Adrenal gland (tissue), 12 donors: ENCODE data around the gene TAF1B. TPM values are rescaled to one million over a fixed set of nuclear protein-coding genes. Genes with fewer than 3 reads are reported as not detected.
A peak's percentile ranks its signal among the peaks of the same experiment; 100 is the strongest.

Experiments used
- DNase-seq, 7 donors: peaks; one replicate each; pipeline ENCODE4 v3.0.0-alpha.2; 2019 to 2020
- H3K27ac ChIP-seq, 5 donors: fragments of 200-600 bp; sonication (generic) in 4 of 5; 1 replicate in 3 of 5; 2 replicates in 2 of 5; pipeline versions ENCODE4 v1.5.1 to v1.8.0; 2016 to 2020; ENCODE audit warnings: mild to moderate bottlenecking in 1 of 5
- H3K27me3 ChIP-seq: fragments of 200-600 bp; 2 replicates; pipeline ENCODE4 v1.8.0; 2021
- H3K36me3 ChIP-seq, 2 donors: fragments of 200-600 bp; replicated peaks in 1 of 2; 1 replicate in 1 of 2; 2 replicates in 1 of 2; pipeline versions ENCODE4 v1.5.1 to v1.8.0; 2018 to 2022
- H3K4me1 ChIP-seq, 2 donors: fragments of 200-600 bp; replicated peaks in 1 of 2; 1 replicate in 1 of 2; 2 replicates in 1 of 2; pipeline versions ENCODE4 v1.5.1 to v1.8.0; 2018 to 2021
- H3K4me3 ChIP-seq, 4 donors: fragments of 200-600 bp; sonication (generic) in 3 of 4; one replicate each; pipeline ENCODE4 v1.5.1; 2016 to 2018
- H3K9me3 ChIP-seq, 3 donors: fragments of 200-600 bp; sonication (generic) in 1 of 3; replicated peaks in 1 of 3; 1 replicate in 2 of 3; 2 replicates in 1 of 3; pipeline versions ENCODE4 v1.5.1 to v1.8.0; 2016 to 2021
- POLR2A ChIP-seq, 2 donors: fragments of 450-650 bp; IDR thresholded peaks; one replicate each; pipeline ENCODE4 v1.6.1; 2017; ENCODE audit warnings: antibody characterized with exemption in 2 of 2, mild to moderate bottlenecking in 2 of 2, moderate library complexity in 1 of 2
- WGBS, 4 donors: extraction: QIAGEN DNeasy Blood & Tissue Kit in 2 of 4; methylation state at CpG; one replicate each; pipeline versions ENCODE4 v1.1.5 to v1.1.7; 2013 to 2017; 5-methylcytosine and 5-hydroxymethylcytosine counted together
- intact Hi-C, 2 donors: fragments of 100-400 bp; cut with DNase I; formaldehyde crosslinking; loops; one replicate each; pipeline versions ENCODE4 v1.14.1 to v1.15.0; 2022 to 2023
- polyA plus RNA-seq, 3 donors: library from polyadenylated mRNA; stranded (reverse); fragments of 200-250 nt in 2 of 3; fragments of 350-450 nt in 1 of 3; fragmentation: Illumina TruSeq in 1 of 3; extraction: RNeasy Lipid Tissue Mini Kit (QIAGEN cat#74804) in 1 of 3; gene quantifications; one replicate each; pipeline ENCODE4 v1.2.3, GENCODE V29; 2013 to 2014
- total RNA-seq, 9 donors: library from RNA; depleted of rRNA in 4 of 9; stranded (reverse); fragments of >200 nt in 4 of 9; fragments of 120-200 nt in 1 of 9; fragmentation: NEBNext Ultra II Directional in 1 of 9; extraction: Animal tissue kit (Norgen Biotek cat#: 25700) in 1 of 9; gene quantifications; one replicate each; pipeline versions ENCODE4 v1.1.0 to v1.2.4, GENCODE V29; 2013 to 2023
- TF ChIP-seq, protein P1 (sequence below), 6 experiments: fragments of 450-650 bp in 4 of 6; fragments of 200-600 bp in 2 of 6; sonication (generic) in 1 of 6; IDR thresholded peaks; 1 replicate in 5 of 6; 2 replicates in 1 of 6; pipeline versions ENCODE4 v1.5.1 to v1.8.0; 2016 to 2021; ENCODE audit warnings: antibody characterized with exemption in 6 of 6, mild to moderate bottlenecking in 2 of 6, moderate library complexity in 1 of 6
- donor health status: healthy with polysubstance abuse.
- donor health status: Bipolar disorder and iron deficiency.
- donor health status: DM: yes; HTN: yes; CAD: no.
- donor health status: DM: no; HTN: no; CAD: no.
- donor health status: DM: no; HTN: no; CAD: no.
- donor health status: DM: yes; HTN: yes; CAD: no.

Gene TAF1B
- total and polyA plus RNA-seq, 12 donors = 3.1 to 21.6 (median 14.9) TPM

DNA sequence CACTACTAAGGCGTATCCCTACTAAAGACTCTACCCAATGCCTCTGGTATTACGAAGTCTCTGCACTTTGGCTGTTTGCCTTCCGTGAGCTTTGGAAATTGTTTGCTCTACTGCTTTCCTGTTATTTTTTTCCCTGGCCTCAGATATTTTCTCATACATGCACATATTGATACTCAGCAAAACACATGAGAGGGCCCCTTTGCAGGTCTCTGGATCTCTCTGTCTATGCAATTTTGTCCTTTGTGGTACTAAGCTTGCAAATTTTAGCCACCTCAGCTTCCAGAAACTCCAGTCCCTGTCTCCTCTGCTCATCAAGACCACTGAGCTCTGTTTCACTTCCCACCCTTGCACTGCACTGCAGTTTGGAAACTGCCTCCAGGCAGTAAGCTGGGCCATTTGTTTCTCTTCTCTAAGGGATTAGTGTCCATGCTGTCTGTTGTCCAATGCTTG is 46.6 kb downstream of the TAF1B start:
- no peak for DNase-seq
- Histone ChIP-seq H3K4me3 (no peak overlapping the region), H3K36me3 (no peaks in the 10 kb centered on the region), H3K27ac (no peak overlapping the region), H3K9me3 (peaks cover 0 to 8% (median 0%) of the 10 kb centered on the region in 3 donors), H3K27me3 (no peaks in the 10 kb centered on the region), H3K4me1 (peaks cover 0 to 7% of the 10 kb centered on the region in 2 donors)
- WGBS, 4 donors = 26 to 63% (median 45%) methylated on average over 3 of the region's 3 CpGs
- intact Hi-C loops = no loop called here
- TF ChIP-seq POLR2A (IDR thresholded peaks at IDR 0.05) = no peak
- TF ChIP-seq, protein P1, sequence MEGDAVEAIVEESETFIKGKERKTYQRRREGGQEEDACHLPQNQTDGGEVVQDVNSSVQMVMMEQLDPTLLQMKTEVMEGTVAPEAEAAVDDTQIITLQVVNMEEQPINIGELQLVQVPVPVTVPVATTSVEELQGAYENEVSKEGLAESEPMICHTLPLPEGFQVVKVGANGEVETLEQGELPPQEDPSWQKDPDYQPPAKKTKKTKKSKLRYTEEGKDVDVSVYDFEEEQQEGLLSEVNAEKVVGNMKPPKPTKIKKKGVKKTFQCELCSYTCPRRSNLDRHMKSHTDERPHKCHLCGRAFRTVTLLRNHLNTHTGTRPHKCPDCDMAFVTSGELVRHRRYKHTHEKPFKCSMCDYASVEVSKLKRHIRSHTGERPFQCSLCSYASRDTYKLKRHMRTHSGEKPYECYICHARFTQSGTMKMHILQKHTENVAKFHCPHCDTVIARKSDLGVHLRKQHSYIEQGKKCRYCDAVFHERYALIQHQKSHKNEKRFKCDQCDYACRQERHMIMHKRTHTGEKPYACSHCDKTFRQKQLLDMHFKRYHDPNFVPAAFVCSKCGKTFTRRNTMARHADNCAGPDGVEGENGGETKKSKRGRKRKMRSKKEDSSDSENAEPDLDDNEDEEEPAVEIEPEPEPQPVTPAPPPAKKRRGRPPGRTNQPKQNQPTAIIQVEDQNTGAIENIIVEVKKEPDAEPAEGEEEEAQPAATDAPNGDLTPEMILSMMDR (IDR thresholded peaks at IDR 0.05) = no peak

DNA sequence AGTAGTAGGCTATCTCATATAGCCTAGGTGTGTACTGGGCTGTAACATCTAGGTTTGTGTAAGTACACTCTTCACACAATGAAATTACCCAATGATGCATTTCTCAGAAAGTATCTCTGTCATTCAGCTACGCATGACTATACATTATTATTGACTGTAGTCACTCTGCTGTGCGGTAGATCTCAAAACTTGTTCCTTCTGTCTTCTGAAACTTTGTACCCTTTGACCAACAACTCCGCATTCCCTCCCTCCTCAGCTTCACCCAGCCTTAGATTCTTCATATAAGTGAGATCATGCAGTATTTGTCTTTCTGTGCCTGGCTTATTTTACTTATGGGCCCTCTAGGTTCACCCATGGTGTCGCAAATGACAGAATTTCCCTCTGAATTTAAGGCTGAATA is 49.0 kb downstream of the TAF1B start:
- H3K9me3 ChIP-seq = peaks cover 0 to 8% (median 0%) of the 10 kb centered on the region in 3 donors
- TF ChIP-seq POLR2A (IDR thresholded peaks at IDR 0.05) = no peak
- TF ChIP-seq, protein P1 (IDR thresholded peaks at IDR 0.05) = no peak
- H3K27ac ChIP-seq = no peak overlapping the region
- intact Hi-C loops = no loop called here
- H3K27me3 ChIP-seq = no peaks in the 10 kb centered on the region
- no peaks in the 10 kb centered on the region for H3K36me3 ChIP-seq
- no peak for DNase-seq
- no peak overlapping the region for H3K4me3 ChIP-seq
- WGBS, 4 donors = 98 to 99% (median 98%) methylated on average over 4 of the region's 4 CpGs
- H3K4me1 ChIP-seq = peaks cover 0 to 6% of the 10 kb centered on the region in 2 donors

DNA sequence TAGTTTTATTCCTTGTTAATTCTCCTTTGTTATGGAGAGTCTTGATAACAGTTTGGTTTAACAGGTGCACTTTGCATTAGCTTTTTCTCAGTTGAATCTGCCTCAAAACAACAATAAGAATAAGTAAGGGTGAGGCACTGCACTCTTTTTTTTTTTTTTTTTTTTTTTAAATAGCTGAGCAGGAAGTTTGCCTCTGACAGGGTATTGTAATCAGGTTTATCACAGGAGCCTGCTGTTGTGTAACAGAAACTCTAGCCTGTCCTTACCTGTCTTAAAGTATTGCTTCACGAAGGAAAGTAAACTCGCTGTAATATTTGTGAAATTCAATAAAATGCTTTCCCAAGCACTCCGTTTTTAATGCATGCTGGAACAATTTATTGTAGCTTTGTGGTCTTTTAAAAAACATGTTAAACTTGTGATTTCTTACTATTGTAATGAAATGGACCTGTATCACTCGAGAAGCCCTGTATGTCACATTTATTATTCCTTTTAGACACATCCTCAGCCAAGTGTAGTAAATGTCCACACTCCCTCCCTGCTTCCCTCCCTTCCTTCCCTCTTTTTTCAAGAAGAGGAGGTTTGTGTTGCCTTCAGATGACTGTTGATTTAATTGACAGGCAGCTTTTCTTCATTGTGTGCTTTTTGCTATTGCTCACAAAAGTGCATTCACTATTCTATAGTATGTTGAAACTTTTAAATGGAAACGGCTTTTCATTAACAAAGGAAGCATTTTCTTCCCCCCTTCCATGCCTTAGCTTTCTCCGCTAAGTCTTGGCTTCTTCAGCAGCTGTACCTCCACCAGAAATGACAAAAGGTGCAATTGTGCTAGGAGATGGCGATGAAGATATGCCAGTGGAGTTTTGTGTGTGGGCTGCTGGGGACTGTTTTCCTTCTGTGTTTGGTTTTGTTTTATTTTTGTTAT is 52.7 kb downstream of the TAF1B start:
- intact Hi-C loops = no loop called here
- no peak for TF ChIP-seq POLR2A (IDR thresholded peaks at IDR 0.05)
- TF ChIP-seq, protein P1 (IDR thresholded peaks at IDR 0.05) = no peak

DNA sequence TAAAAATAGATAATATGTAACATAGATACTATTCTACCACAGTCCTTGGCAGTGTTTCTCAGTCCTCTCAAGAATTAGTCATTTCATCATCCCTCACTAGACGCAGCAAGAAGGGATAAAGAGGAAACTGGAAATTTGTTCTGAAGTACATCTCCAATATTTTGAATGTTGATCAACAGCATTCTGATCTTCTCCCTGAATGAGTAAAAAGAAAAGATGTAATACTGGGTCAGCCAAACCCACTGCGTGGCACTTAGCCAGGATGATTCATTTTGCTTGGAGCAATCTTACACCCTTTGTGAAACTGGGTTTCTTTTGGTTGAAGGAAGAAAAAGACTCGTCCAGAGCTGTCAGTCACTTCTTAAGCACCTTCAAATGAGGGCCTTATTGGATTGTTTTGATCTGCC is 54.1 kb downstream of the TAF1B start:
- DNase-seq = peak; percentile 67 to 91 (median 87)
- intact Hi-C loops = no loop called here
- WGBS, 4 donors = 12 to 16% (median 14%) methylated on average over 3 of the region's 3 CpGs
- H3K27ac ChIP-seq = peak overlapping the region in 2 of 5 donors; percentile 16 to 31
- peaks cover 0 to 11% of the 10 kb centered on the region in 2 donors for H3K4me1 ChIP-seq
- no peaks in the 10 kb centered on the region for H3K36me3 ChIP-seq
- no peak overlapping the region for H3K4me3 ChIP-seq
- H3K9me3 ChIP-seq = no peaks in the 10 kb centered on the region
- H3K27me3 ChIP-seq = no peaks in the 10 kb centered on the region
- TF ChIP-seq, protein P1 (IDR thresholded peaks at IDR 0.05) = no peak
- no peak for TF ChIP-seq POLR2A (IDR thresholded peaks at IDR 0.05)

More for the DNA sequence above, 52.7 kb downstream of the TAF1B start:
- Histone ChIP-seq H3K27ac (no peak overlapping the region), H3K9me3 (no peaks in the 10 kb centered on the region), H3K4me1 (peaks cover 0 to 11% of the 10 kb centered on the region in 2 donors), H3K36me3 (no peaks in the 10 kb centered on the region), H3K27me3 (no peaks in the 10 kb centered on the region), H3K4me3 (no peak overlapping the region)
- WGBS, 4 donors = 72 to 86% (median 82%) methylated on average over 7 of the region's 7 CpGs
- no peak for DNase-seq
